ENCODE results near the gene COL6A2.

DNA sequence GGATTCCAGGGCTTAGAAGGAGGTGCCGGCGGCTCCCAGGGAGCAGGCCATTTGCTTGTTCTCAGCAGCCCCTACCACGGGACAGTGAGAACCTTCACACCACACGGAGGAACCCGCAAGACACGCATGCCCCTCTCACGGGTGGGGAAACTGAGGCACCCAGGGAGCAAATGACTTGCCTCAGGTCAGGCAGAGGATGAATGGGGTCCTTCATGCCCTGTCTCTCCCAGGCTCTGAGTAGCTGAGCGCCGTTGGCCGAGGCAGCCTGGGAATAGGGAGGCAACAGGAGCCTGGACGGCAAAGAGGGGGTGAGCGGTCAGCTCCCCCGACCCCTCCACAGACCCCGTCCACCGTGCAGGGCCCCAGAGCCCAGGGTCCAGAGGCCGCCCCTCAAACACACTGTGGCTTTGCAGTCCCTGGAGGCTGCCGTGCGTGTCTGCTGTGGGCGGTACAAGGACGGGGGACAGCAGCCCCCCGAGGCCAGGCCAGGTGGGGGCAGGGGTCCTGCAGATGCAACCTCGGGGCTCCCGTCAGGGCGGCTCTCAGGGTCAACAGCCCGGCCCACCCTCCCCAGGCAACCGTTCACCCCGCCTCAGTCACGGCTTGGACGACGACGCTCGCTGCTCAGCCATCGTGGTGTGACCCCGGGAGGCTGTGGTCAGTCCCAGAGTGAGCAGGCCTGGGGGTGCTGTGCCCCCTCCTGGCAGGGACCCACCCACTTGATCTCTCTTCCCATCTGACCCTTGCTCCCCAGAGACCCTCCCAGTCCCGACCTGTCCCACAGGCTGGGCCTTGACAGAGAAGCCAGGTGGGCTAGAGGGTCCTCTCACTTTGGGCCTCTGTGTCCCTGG, 15.8 kb upstream of the COL6A2 start:
- TF ChIP-seq, protein P1, sequence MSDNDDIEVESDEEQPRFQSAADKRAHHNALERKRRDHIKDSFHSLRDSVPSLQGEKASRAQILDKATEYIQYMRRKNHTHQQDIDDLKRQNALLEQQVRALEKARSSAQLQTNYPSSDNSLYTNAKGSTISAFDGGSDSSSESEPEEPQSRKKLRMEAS (IDR thresholded peaks at IDR 0.05), result no peak
- no peak for TF ChIP-seq FOXM1 (IDR thresholded peaks at IDR 0.05; ENCODE audit: borderline replicate concordance, low read depth)
- no peak for TF ChIP-seq ZBTB7A (IDR thresholded peaks at IDR 0.05; ENCODE audit: low read depth)
- no peak for TF ChIP-seq CREB1 (IDR thresholded peaks at IDR 0.05; ENCODE audit: low read depth)
- no peak for TF ChIP-seq YY1 (IDR thresholded peaks at IDR 0.05; ENCODE audit: low read depth)
- no peak for TF ChIP-seq EP300 (IDR thresholded peaks at IDR 0.05; ENCODE audit: borderline replicate concordance)
- TF ChIP-seq TEAD4 (IDR thresholded peaks at IDR 0.05), result no peak
- no peak for TF ChIP-seq EGR1 (IDR thresholded peaks at IDR 0.05)
- TF ChIP-seq, protein P2, sequence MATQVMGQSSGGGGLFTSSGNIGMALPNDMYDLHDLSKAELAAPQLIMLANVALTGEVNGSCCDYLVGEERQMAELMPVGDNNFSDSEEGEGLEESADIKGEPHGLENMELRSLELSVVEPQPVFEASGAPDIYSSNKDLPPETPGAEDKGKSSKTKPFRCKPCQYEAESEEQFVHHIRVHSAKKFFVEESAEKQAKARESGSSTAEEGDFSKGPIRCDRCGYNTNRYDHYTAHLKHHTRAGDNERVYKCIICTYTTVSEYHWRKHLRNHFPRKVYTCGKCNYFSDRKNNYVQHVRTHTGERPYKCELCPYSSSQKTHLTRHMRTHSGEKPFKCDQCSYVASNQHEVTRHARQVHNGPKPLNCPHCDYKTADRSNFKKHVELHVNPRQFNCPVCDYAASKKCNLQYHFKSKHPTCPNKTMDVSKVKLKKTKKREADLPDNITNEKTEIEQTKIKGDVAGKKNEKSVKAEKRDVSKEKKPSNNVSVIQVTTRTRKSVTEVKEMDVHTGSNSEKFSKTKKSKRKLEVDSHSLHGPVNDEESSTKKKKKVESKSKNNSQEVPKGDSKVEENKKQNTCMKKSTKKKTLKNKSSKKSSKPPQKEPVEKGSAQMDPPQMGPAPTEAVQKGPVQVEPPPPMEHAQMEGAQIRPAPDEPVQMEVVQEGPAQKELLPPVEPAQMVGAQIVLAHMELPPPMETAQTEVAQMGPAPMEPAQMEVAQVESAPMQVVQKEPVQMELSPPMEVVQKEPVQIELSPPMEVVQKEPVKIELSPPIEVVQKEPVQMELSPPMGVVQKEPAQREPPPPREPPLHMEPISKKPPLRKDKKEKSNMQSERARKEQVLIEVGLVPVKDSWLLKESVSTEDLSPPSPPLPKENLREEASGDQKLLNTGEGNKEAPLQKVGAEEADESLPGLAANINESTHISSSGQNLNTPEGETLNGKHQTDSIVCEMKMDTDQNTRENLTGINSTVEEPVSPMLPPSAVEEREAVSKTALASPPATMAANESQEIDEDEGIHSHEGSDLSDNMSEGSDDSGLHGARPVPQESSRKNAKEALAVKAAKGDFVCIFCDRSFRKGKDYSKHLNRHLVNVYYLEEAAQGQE (IDR thresholded peaks at IDR 0.05; ENCODE audit: low read depth), result no peak
- TF ChIP-seq, protein P3, sequence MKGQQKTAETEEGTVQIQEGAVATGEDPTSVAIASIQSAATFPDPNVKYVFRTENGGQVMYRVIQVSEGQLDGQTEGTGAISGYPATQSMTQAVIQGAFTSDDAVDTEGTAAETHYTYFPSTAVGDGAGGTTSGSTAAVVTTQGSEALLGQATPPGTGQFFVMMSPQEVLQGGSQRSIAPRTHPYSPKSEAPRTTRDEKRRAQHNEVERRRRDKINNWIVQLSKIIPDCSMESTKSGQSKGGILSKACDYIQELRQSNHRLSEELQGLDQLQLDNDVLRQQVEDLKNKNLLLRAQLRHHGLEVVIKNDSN (IDR thresholded peaks at IDR 0.05), result no peak
- no peak for TF ChIP-seq TAF1 (IDR thresholded peaks at IDR 0.05; ENCODE audit: low read depth)

Data from Ishikawa (cell line).